IMR-90 (cell line): ENCODE data around the gene MAPK10. TPM values are rescaled to one million over a fixed set of nuclear protein-coding genes. Genes with fewer than 3 reads are reported as not detected.

Source experiments
- ATAC-seq: fragments of 200-7000 bp; cut with Tn5 transposase; 2 replicates; pipeline ENCODE4 v1.9.1; 2020; ENCODE audit warnings: low read depth, mild to moderate bottlenecking, moderate library complexity
- BruUV-seq: library from RNA; stranded (reverse); fragments of 400-500 nt; replicated peaks from 2 replicates; lab custom pipeline; 2021; lab: Mats Ljungman, UMichigan
- CTCF ChIA-PET: fragments of 300-600 bp; formaldehyde crosslinking; extraction: SDS; loops from one replicate; lab custom pipeline; 2021; ENCODE audit warnings: antibody characterized with exemption; lab: Yijun Ruan, JAX
- POLR2A ChIA-PET: fragments of 300-600 bp; sonication (Branson Sonifier 250); formaldehyde crosslinking; loops from one replicate; lab custom pipeline; 2022; ENCODE audit warnings: antibody characterized with exemption; ENCODE audit not compliant: unreplicated experiment; lab: Charles Lee
- DNase-seq: peaks from one replicate; pipeline ENCODE4 v3.0.0; 2013
- H2AFZ ChIP-seq: replicated peaks from 2 replicates; pipeline ENCODE3; 2013; ENCODE audit warnings: low read length, mild to moderate bottlenecking; ENCODE audit not compliant: poor library complexity
- H2AK5ac ChIP-seq: 2 replicates; pipeline ENCODE4 v1.6.1; 2013; ENCODE audit warnings: low read depth, low read length, inconsistent platforms
- H2AK9ac ChIP-seq: replicated peaks from 2 replicates; pipeline ENCODE3; 2013; ENCODE audit warnings: mild to moderate bottlenecking, low read depth, low read length, moderate library complexity; ENCODE audit not compliant: poor library complexity
- H2BK120ac ChIP-seq: 2 replicates; pipeline ENCODE4 v1.6.1; 2013; ENCODE audit warnings: low read depth, low read length, inconsistent platforms
- H2BK15ac ChIP-seq: 3 replicates; pipeline ENCODE4 v1.6.1; 2013; ENCODE audit warnings: low read depth, low read length, inconsistent platforms
- H2BK20ac ChIP-seq: 2 replicates; pipeline ENCODE4 v1.6.1; 2013; ENCODE audit warnings: low read depth, mild to moderate bottlenecking, inconsistent platforms, low read length, moderate library complexity
- H2BK5ac ChIP-seq: 2 replicates; pipeline ENCODE4 v1.6.1; 2013; ENCODE audit warnings: mild to moderate bottlenecking, low read depth, low read length, inconsistent platforms; ENCODE audit not compliant: poor library complexity, severe bottlenecking
- H3K14ac ChIP-seq: replicated peaks from 2 replicates; pipeline ENCODE4 v1.6.1; 2013; ENCODE audit warnings: low read depth, low read length, inconsistent platforms
- H3K18ac ChIP-seq: 2 replicates; pipeline ENCODE4 v1.6.1; 2013; ENCODE audit warnings: low read depth, low read length, control low read depth
- H3K23ac ChIP-seq: 2 replicates; pipeline ENCODE4 v1.6.1; 2013; ENCODE audit warnings: low read depth, low read length, inconsistent platforms
- H3K27ac ChIP-seq: 2 replicates; pipeline ENCODE4 v1.5.1; 2013; ENCODE audit warnings: mild to moderate bottlenecking, control low read depth, low read length; ENCODE audit not compliant: insufficient read depth
- H3K27me3 ChIP-seq: 2 replicates; pipeline ENCODE4 v1.6.1; 2013; ENCODE audit warnings: low read length; ENCODE audit not compliant: control insufficient read depth, insufficient read depth
- H3K36me3 ChIP-seq: 2 replicates; pipeline ENCODE4 v1.6.1; 2013; ENCODE audit warnings: low read length, mixed read lengths; ENCODE audit not compliant: control insufficient read depth, insufficient read depth
- H3K4ac ChIP-seq: 2 replicates; pipeline ENCODE4 v1.6.1; 2013; ENCODE audit warnings: low read depth, low read length, inconsistent platforms
- H3K4me1 ChIP-seq: 2 replicates; pipeline ENCODE4 v1.6.1; 2013; ENCODE audit warnings: low read length, mixed read lengths; ENCODE audit not compliant: control insufficient read depth, insufficient read depth
- H3K4me2 ChIP-seq: 2 replicates; pipeline ENCODE4 v1.6.1; 2013; ENCODE audit warnings: low read depth, mild to moderate bottlenecking, control low read depth, low read length, moderate library complexity
- H3K4me3 ChIP-seq: 2 replicates; pipeline ENCODE4 v1.5.1; 2013; ENCODE audit warnings: low read depth, mild to moderate bottlenecking, control low read depth, low read length, moderate library complexity; ENCODE audit not compliant: insufficient read depth
- H3K56ac ChIP-seq: 2 replicates; pipeline ENCODE4 v1.6.1; 2013; ENCODE audit warnings: low read length, inconsistent platforms; ENCODE audit not compliant: insufficient read depth; ENCODE audit errors: extremely low read depth
- H3K79me1 ChIP-seq, 2 experiments: 2 replicates each; pipeline ENCODE4 v1.6.1; 2013; ENCODE audit warnings: low read length in 2 of 2, inconsistent platforms in 1 of 2, low read depth in 1 of 2
- H3K9ac ChIP-seq: 2 replicates; pipeline ENCODE4 v1.6.1; 2013; ENCODE audit warnings: low read depth, low read length, control low read depth
- H3K9me1 ChIP-seq: 2 replicates; pipeline ENCODE4 v1.6.1; 2013; ENCODE audit warnings: low read length, inconsistent platforms; ENCODE audit not compliant: insufficient read depth
- H3K9me3 ChIP-seq: 2 replicates; pipeline ENCODE4 v1.6.1; 2013; ENCODE audit warnings: low read length; ENCODE audit not compliant: control insufficient read depth, insufficient read depth
- H4K20me1 ChIP-seq: 2 replicates; pipeline ENCODE4 v1.6.1; 2013; ENCODE audit warnings: low read length, inconsistent platforms; ENCODE audit not compliant: insufficient read depth
- H4K5ac ChIP-seq: 2 replicates; pipeline ENCODE4 v1.6.1; 2013; ENCODE audit warnings: mild to moderate bottlenecking, low read depth, low read length, control low read depth
- H4K8ac ChIP-seq, 2 experiments: 2 replicates each; pipeline ENCODE4 v1.6.1; 2013; ENCODE audit warnings: low read depth in 2 of 2, low read length in 2 of 2, control low read depth in 1 of 2, inconsistent platforms in 1 of 2
- H4K91ac ChIP-seq: 2 replicates; pipeline ENCODE4 v1.6.1; 2013; ENCODE audit warnings: low read depth, low read length, inconsistent platforms; ENCODE audit not compliant: insufficient read depth
- BHLHE40 ChIP-seq: fragments of 150-350 bp; IDR thresholded peaks from 2 replicates; pipeline ENCODE4 v1.6.1; 2016; ENCODE audit warnings: mild to moderate bottlenecking, low read depth, low read length
- CHD1 ChIP-seq: IDR thresholded peaks from 2 replicates; pipeline ENCODE4 v1.6.1; 2012; ENCODE audit warnings: low read depth, low read length, improper control_type of control experiment
- ELK1 ChIP-seq: fragments of 150-350 bp; IDR thresholded peaks from 2 replicates; pipeline ENCODE4 v1.6.1; 2016; ENCODE audit warnings: low read depth, mild to moderate bottlenecking, low read length, moderate library complexity, borderline replicate concordance
- FOS ChIP-seq: fragments of 150-350 bp; IDR thresholded peaks from 2 replicates; pipeline ENCODE4 v1.6.1; 2016; ENCODE audit warnings: low read depth, low read length
- MAZ ChIP-seq: IDR thresholded peaks from 2 replicates; pipeline ENCODE4 v1.6.1; 2012; ENCODE audit warnings: low read depth, mild to moderate bottlenecking, low read length, improper control_type of control experiment, moderate library complexity, borderline replicate concordance
- MXI1 ChIP-seq: IDR thresholded peaks from 2 replicates; pipeline ENCODE4 v1.6.1; 2012; ENCODE audit warnings: low read depth, mild to moderate bottlenecking, low read length, moderate library complexity, borderline replicate concordance
- RAD21 ChIP-seq: IDR thresholded peaks from 2 replicates; pipeline ENCODE4 v1.6.1; 2012; ENCODE audit warnings: low read length, improper control_type of control experiment
- RFX5 ChIP-seq: IDR thresholded peaks from 2 replicates; pipeline ENCODE4 v1.8.0; 2012; ENCODE audit warnings: low read depth, mild to moderate bottlenecking, low read length, moderate library complexity
- WGBS, 2 experiments: methylation state at CpG; one replicate each; pipeline versions ENCODE4 v1.1.5 to v1.1.7; 2013; ENCODE audit warnings: missing lambda C conversion rate in 2 of 2; ENCODE audit not compliant: insufficient read length in 1 of 2; ENCODE audit errors: extremely low coverage in 2 of 2; 5-methylcytosine and 5-hydroxymethylcytosine counted together
- dilution Hi-C: fragments of 300-500 bp; cut with HindIII; formaldehyde crosslinking; loops from one replicate; pipeline ENCODE4 v1.14.3; 2018; ENCODE audit warnings: low sequenced_read_pairs; ENCODE audit not compliant: unreplicated experiment
- in situ Hi-C: fragments of 300-500 bp; cut with MboI; formaldehyde crosslinking; loops from 3 replicates; pipeline ENCODE4 v1.14.3; 2019; ENCODE audit warnings: low sequenced_read_pairs, inconsistent platforms, mixed read lengths
- intact Hi-C: fragments of 100-400 bp; cut with micrococcal nuclease; formaldehyde crosslinking; loops from 2 replicates; pipeline ENCODE4 v1.10.0; 2022
- polyA plus RNA-seq, 3 experiments: library from polyadenylated mRNA; depleted of rRNA; stranded (reverse); fragments of >200 nt; gene quantifications; 2 replicates each; pipeline ENCODE4 v1.2.3, GENCODE V29; 2012; ENCODE audit warnings: low replicate concordance in 1 of 3
- total RNA-seq: library from RNA; depleted of rRNA; stranded (reverse); fragments of >200 nt; gene quantifications from 2 replicates; pipeline ENCODE4 v1.2.3, GENCODE V29; 2012

Gene MAPK10
- total and polyA plus RNA-seq, 2 of the 4 experiments (the other 2 are of a cell fraction), result 2.8 to 6.5 TPM

- H3K18ac ChIP-seq, result no peak overlapping the region
- no peak overlapping the region for H2BK5ac ChIP-seq
- DNase-seq (no peak), ATAC-seq (no peak)
- H2BK120ac ChIP-seq, result no peak overlapping the region
- no peak overlapping the region for H2BK15ac ChIP-seq
- no peak overlapping the region for H3K9ac ChIP-seq
- no peak overlapping the region for H3K27ac ChIP-seq
- H4K91ac ChIP-seq, result no peak overlapping the region
- no peak for TF ChIP-seq BHLHE40
- TF ChIP-seq FOS, result no peak
- TF ChIP-seq MXI1, result no peak
- no peak for TF ChIP-seq RAD21
- no peak for TF ChIP-seq CHD1
- no peak for TF ChIP-seq ELK1
- TF ChIP-seq RFX5, result no peak
- TF ChIP-seq MAZ, result no peak
- H2AK9ac ChIP-seq, result no peak overlapping the region
- H3K9me3 ChIP-seq, result no peaks in the 10 kb centered on the region
- no peak overlapping the region for H3K56ac ChIP-seq
- ChIA-PET CTCF (interaction anchor here (1.2 kb wide), 1 partner anchor 170 kb away, joined by 3 read pairs; no protein-coding TSS in a partner anchor), POLR2A (no interaction called here)
- H3K4me1 ChIP-seq, result peaks cover 6% of the 10 kb centered on the region; the same call in 1 of the 2 replicates
- no peak overlapping the region for H3K4ac ChIP-seq
- no peak overlapping the region for H2AK5ac ChIP-seq
- H2BK20ac ChIP-seq, result no peak overlapping the region
- in situ Hi-C loops, result loop anchor here (5.0 kb wide), 1 partner anchor 214 kb away; no protein-coding TSS in a partner anchor
- H4K20me1 ChIP-seq, result no peaks in the 10 kb centered on the region
- H3K36me3 ChIP-seq, result no peaks in the 10 kb centered on the region
- intact Hi-C loops, result loop anchor here (10.0 kb wide), 1 partner anchor 592 kb away; no protein-coding TSS in a partner anchor
- no peaks in the 10 kb centered on the region for H3K27me3 ChIP-seq
- no TSS peak for BruUV-seq
- H3K9me1 ChIP-seq, result no peaks in the 10 kb centered on the region
- dilution Hi-C loops, result no loop called here
- no peak overlapping the region for H3K23ac ChIP-seq
- H4K8ac ChIP-seq, result no peak overlapping the region
- no peak overlapping the region for H3K4me2 ChIP-seq
- no peak overlapping the region for H4K5ac ChIP-seq
- H2AFZ ChIP-seq, result no peak overlapping the region
- no peak overlapping the region for H3K14ac ChIP-seq
- peaks cover 8 to 12% of the 10 kb centered on the region in 2 experiments; a peak in 3 of 4 replicates for H3K79me1 ChIP-seq
- H3K4me3 ChIP-seq, result no peak overlapping the region
- WGBS, 2 experiments, result no CpG with 5 or more reads among the region's 2 CpGs
Observed at GRCh38 chr4:85966373-85966772, 393.5 kb downstream of the MAPK10 start.
